Peyer's patch (tissue), 4 donors: ENCODE results near the gene CFHR5. TPM values are rescaled to one million over a fixed set of nuclear protein-coding genes. Genes with fewer than 3 reads are reported as not detected.

ENCODE experiments used
- DNase-seq, 3 donors: peaks; one replicate each; pipeline ENCODE4 v3.0.0-alpha.2; 2017 to 2019
- H3K27ac ChIP-seq, 4 donors: fragments of 200-600 bp; sonication (generic); one replicate each; pipeline ENCODE4 v1.5.1; 2016 to 2019
- H3K27me3 ChIP-seq, 2 donors: fragments of 200-600 bp; sonication (generic); one replicate each; pipeline ENCODE4 v1.5.1; 2019
- H3K36me3 ChIP-seq, 3 donors: fragments of 200-600 bp; sonication (generic); one replicate each; pipeline ENCODE4 v1.5.1; 2016 to 2019
- H3K4me1 ChIP-seq, 4 donors: fragments of 200-600 bp; sonication (generic); one replicate each; pipeline ENCODE4 v1.5.1; 2016 to 2019
- H3K4me3 ChIP-seq, 4 donors: fragments of 200-600 bp; sonication (generic); 1 replicate in 3 of 4; 2 replicates in 1 of 4; pipeline ENCODE4 v1.5.1; 2016 to 2019; ENCODE audit warnings: mild to moderate bottlenecking in 1 of 4
- H3K9me3 ChIP-seq, 4 donors: fragments of 200-600 bp; sonication (generic); one replicate each; pipeline ENCODE4 v1.5.1; 2016 to 2019; ENCODE audit warnings: mild to moderate bottlenecking in 1 of 4
- POLR2A ChIP-seq, 2 donors: fragments of 450-650 bp; IDR thresholded peaks; one replicate each; pipeline ENCODE4 v1.5.1; 2017; ENCODE audit warnings: antibody characterized with exemption in 2 of 2, mild to moderate bottlenecking in 2 of 2, moderate library complexity in 2 of 2
- total RNA-seq, 4 donors: library from RNA; depleted of rRNA; stranded (reverse); fragments of >200 nt; gene quantifications; one replicate each; pipeline ENCODE4 v1.1.0, GENCODE V29; 2016
- TF ChIP-seq, protein P1 (sequence below), 6 experiments: fragments of 450-650 bp in 4 of 6; fragments of 200-600 bp in 2 of 6; sonication (generic) in 1 of 6; IDR thresholded peaks; one replicate each; pipeline ENCODE4 v1.5.1; 2017 to 2019; ENCODE audit warnings: antibody characterized with exemption in 6 of 6, mild to moderate bottlenecking in 3 of 6, moderate library complexity in 1 of 6

The CFHR5 gene
- total RNA-seq, 4 donors from 2014 or later, result not detected

DNA sequence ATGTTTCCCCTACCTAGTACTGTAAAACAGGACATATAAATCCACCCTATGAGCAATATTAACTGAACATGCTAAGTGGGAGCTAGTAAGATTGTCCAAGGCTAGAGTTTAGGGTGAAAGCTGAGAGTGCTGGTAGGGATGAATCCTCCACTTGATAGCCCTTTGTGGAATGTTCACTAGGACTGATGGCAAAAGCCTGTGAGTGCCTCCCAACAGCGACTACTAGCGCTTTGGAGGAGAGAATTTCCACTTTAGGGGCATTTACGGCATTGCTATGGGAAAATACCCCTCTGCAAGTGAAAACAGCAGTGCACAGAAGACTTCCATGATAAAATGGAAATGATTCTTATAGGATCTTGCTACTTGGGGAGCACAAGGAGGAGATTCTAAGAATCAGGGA lies 35.9 kb downstream of the CFHR5 start:
- H3K36me3 ChIP-seq, result no peaks in the 10 kb centered on the region
- TF ChIP-seq, protein P1, sequence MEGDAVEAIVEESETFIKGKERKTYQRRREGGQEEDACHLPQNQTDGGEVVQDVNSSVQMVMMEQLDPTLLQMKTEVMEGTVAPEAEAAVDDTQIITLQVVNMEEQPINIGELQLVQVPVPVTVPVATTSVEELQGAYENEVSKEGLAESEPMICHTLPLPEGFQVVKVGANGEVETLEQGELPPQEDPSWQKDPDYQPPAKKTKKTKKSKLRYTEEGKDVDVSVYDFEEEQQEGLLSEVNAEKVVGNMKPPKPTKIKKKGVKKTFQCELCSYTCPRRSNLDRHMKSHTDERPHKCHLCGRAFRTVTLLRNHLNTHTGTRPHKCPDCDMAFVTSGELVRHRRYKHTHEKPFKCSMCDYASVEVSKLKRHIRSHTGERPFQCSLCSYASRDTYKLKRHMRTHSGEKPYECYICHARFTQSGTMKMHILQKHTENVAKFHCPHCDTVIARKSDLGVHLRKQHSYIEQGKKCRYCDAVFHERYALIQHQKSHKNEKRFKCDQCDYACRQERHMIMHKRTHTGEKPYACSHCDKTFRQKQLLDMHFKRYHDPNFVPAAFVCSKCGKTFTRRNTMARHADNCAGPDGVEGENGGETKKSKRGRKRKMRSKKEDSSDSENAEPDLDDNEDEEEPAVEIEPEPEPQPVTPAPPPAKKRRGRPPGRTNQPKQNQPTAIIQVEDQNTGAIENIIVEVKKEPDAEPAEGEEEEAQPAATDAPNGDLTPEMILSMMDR (IDR thresholded peaks at IDR 0.05), result no peak
- no peak for TF ChIP-seq POLR2A (IDR thresholded peaks at IDR 0.05)
- H3K27me3 ChIP-seq, result no peaks in the 10 kb centered on the region
- H3K4me1 ChIP-seq, result no peaks in the 10 kb centered on the region
- H3K27ac ChIP-seq, result no peak overlapping the region
- DNase-seq, result no peak
- no peaks in the 10 kb centered on the region for H3K9me3 ChIP-seq
- H3K4me3 ChIP-seq, result no peak overlapping the region

DNA sequence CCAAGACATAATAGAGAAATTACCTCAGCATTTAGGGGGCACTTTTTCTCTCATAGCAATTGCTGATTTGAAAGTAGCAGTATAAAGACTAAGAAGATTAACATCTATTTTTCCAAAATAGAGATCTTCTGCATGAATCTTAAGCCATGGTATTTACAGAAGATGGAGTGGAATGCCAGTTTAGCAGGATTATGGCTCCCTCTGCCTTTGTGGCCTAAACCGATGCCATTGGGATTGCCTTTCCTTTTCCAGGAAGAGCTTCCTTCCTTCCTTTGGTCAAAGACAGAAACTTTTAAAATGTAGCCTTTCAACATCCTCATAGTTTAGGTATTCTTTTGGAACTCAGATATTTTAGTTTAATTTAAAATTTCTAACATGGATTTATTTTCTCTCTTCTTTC lies 39.4 kb downstream of the CFHR5 start:
- no peak for DNase-seq
- Histone ChIP-seq H3K4me1 (no peaks in the 10 kb centered on the region), H3K27ac (no peak overlapping the region), H3K27me3 (no peaks in the 10 kb centered on the region), H3K36me3 (no peaks in the 10 kb centered on the region), H3K4me3 (no peak overlapping the region), H3K9me3 (no peaks in the 10 kb centered on the region)
- TF ChIP-seq, protein P1 (IDR thresholded peaks at IDR 0.05), result no peak

DNA sequence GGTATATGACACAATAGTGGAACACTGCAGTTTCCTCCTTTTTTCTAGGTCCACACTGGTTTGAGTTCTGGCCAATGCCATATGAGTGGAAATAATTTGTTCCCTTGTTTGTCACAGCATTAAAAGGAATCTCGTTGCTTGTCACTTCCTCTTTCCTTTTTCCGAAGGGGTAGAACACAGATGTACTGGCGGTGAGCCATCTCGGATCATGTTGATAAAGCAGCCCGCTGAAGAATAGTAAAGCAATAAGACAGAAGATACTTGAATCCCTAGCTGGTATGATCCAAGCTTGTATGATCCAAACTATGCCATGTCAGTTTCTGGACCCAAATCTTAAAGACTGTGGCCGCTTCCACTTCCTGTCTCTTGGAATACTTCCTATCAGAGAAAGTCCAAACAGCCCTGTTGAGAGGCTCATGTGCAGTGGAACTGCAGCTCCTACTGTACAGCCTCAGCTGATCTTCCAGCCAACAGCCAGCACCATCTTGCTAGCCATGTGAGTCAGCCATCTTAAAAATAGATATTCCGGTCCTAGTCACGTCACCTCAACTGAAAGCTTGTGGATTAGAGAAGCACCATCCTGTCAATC lies 40.3 kb downstream of the CFHR5 start:
- H3K4me1 ChIP-seq, result no peaks in the 10 kb centered on the region
- TF ChIP-seq, protein P1 (IDR thresholded peaks at IDR 0.05), result no peak
- no peak for TF ChIP-seq POLR2A (IDR thresholded peaks at IDR 0.05)
- no peaks in the 10 kb centered on the region for H3K36me3 ChIP-seq
- no peak for DNase-seq
- H3K4me3 ChIP-seq, result no peak overlapping the region
- no peaks in the 10 kb centered on the region for H3K27me3 ChIP-seq
- no peak overlapping the region for H3K27ac ChIP-seq
- H3K9me3 ChIP-seq, result no peaks in the 10 kb centered on the region

DNA sequence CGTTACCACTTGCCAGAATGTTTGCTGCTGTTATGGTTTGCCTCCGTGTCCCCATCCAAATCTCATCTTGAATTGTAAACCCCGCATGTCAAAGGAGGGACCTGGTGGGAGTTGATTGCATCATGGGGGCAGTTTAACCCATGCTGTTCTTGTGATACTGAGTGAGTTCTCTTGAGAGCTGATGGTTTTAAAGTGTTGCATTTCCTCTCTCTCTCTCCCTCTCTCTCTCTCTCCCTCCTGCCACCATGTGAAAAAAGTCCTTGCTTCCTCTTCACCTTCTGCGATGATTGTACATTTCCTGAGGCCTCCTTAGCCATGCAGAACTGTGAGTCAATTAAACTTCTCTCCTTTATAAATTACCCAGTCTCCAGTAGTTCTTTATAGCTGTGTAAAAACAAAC lies 44.4 kb downstream of the CFHR5 start:
- no peak for DNase-seq
- Histone ChIP-seq H3K4me1 (no peaks in the 10 kb centered on the region), H3K27me3 (no peaks in the 10 kb centered on the region), H3K27ac (no peak overlapping the region), H3K9me3 (no peaks in the 10 kb centered on the region), H3K36me3 (no peaks in the 10 kb centered on the region), H3K4me3 (no peak overlapping the region)
- TF ChIP-seq POLR2A (IDR thresholded peaks at IDR 0.05), result no peak
- TF ChIP-seq, protein P1 (IDR thresholded peaks at IDR 0.05), result no peak

DNA sequence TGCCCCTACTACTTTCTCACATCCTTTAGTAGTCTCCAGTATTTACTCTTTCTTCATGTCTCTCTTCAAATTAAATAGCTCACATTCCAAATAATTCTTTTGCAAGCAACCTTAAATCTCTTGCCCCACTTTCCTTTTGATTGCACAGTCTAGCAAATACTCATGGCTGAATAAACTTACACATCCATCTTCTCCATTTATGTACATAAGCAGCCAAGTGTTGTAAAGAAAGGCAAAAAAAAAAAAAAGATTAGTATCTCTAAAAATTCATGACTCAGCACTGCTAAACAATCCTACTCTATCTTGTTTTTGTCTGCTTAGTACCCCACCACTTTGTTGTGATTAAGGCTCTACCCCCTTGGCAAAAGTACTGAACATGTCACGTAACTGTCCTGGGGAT lies 47.1 kb downstream of the CFHR5 start:
- H3K36me3 ChIP-seq, result no peaks in the 10 kb centered on the region
- H3K4me1 ChIP-seq, result no peaks in the 10 kb centered on the region
- H3K27ac ChIP-seq, result no peak overlapping the region
- no peak overlapping the region for H3K4me3 ChIP-seq
- no peaks in the 10 kb centered on the region for H3K9me3 ChIP-seq
- no peak for DNase-seq
- no peaks in the 10 kb centered on the region for H3K27me3 ChIP-seq
- no peak for TF ChIP-seq POLR2A (IDR thresholded peaks at IDR 0.05)
- TF ChIP-seq, protein P1 (IDR thresholded peaks at IDR 0.05), result no peak

DNA sequence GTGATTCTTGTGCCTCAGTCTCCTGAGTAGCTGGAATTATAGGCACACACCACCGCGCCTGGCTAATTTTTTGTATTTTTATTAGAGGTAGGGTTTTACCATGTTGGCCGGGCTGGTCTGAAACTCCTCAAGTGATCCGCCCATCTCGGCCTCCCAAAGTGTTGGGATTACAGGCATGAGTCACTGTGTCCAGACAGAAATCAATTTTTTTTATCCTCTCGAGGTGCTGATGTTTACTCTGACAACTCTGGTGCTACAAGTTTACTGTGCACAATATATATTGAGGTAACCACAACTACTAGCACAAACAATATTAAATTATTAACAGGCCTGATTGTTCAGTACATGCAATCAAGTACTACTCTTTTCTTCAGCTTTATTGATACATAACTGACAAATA lies 50.0 kb downstream of the CFHR5 start:
- Histone ChIP-seq H3K27ac (no peak overlapping the region), H3K9me3 (no peaks in the 10 kb centered on the region), H3K4me1 (no peaks in the 10 kb centered on the region), H3K36me3 (no peaks in the 10 kb centered on the region), H3K4me3 (no peak overlapping the region), H3K27me3 (no peaks in the 10 kb centered on the region)
- DNase-seq, result no peak
- no peak for TF ChIP-seq POLR2A (IDR thresholded peaks at IDR 0.05)
- TF ChIP-seq, protein P1 (IDR thresholded peaks at IDR 0.05), result no peak
